TTC549 (cell line): ENCODE measurements around the gene ZBTB17.
"Not testable (repeated sequence)": the region's sequence is repeated elsewhere in the genome, so short reads cannot be mapped to it uniquely, and the experiment has no call there.

Experiments
- FAIRE-seq: peaks from 2 replicates; lab custom pipeline; 2012; peaks lifted over from hg19 to GRCh38; lab: Jason Lieb, UNC

The ZBTB17 gene

GRCh38 chr1:16011936-16012589 lies 36.2 kb upstream of the ZBTB17 start:
- no peak for FAIRE-seq

GRCh38 chr1:16010837-16011236 lies 34.9 kb upstream of the ZBTB17 start:
- FAIRE-seq: no peak

GRCh38 chr1:16009678-16010077 lies 33.8 kb upstream of the ZBTB17 start:
- no peak for FAIRE-seq

- FAIRE-seq: peak; percentile 57
Measured at GRCh38 chr1:16009030-16009460, 33.1 kb upstream of the ZBTB17 start.

- no peak for FAIRE-seq
Measured at GRCh38 chr1:16007671-16008341, 31.9 kb upstream of the ZBTB17 start.

GRCh38 chr1:16006552-16007485 lies 30.9 kb upstream of the ZBTB17 start:
- FAIRE-seq: no peak

- FAIRE-seq: no peak
Measured at GRCh38 chr1:16006010-16006409, 30.1 kb upstream of the ZBTB17 start.

- no peak for FAIRE-seq
Measured at GRCh38 chr1:16005597-16005996, 29.7 kb upstream of the ZBTB17 start.

GRCh38 chr1:16001274-16001673 lies 25.4 kb upstream of the ZBTB17 start:
- FAIRE-seq: not testable (repeated sequence)

- FAIRE-seq: no peak
Measured at GRCh38 chr1:15998929-15999328, 23.0 kb upstream of the ZBTB17 start.

GRCh38 chr1:15997637-15998280 lies 21.9 kb upstream of the ZBTB17 start:
- no peak for FAIRE-seq

GRCh38 chr1:15997076-15997585 lies 21.2 kb upstream of the ZBTB17 start:
- no peak for FAIRE-seq

GRCh38 chr1:15994590-15995351 lies 18.9 kb upstream of the ZBTB17 start:
- FAIRE-seq: no peak

GRCh38 chr1:15994081-15994480 lies 18.2 kb upstream of the ZBTB17 start:
- no peak for FAIRE-seq

GRCh38 chr1:15993666-15994065 lies 17.8 kb upstream of the ZBTB17 start:
- FAIRE-seq: no peak

GRCh38 chr1:15992582-15993500 lies 16.9 kb upstream of the ZBTB17 start:
- FAIRE-seq: no peak

- FAIRE-seq: no peak
Measured at GRCh38 chr1:15992187-15992553, 16.3 kb upstream of the ZBTB17 start.

- FAIRE-seq: no peak
Measured at GRCh38 chr1:15991427-15992186, 15.7 kb upstream of the ZBTB17 start.

- FAIRE-seq: no peak
Measured at GRCh38 chr1:15989776-15990175, 13.9 kb upstream of the ZBTB17 start.
